ENCODE measurements around the gene FERD3L.

Gene FERD3L

GRCh38 chr7:19098510-19098909 lies 46.7 kb downstream of the FERD3L start:
- DNase-seq, result no peak

GRCh38 chr7:19097165-19098055 lies 47.8 kb downstream of the FERD3L start:
- DNase-seq, result no peak

GRCh38 chr7:19095353-19095860 lies 49.8 kb downstream of the FERD3L start:
- DNase-seq, result no peak
